ENCODE data around the gene ZNF546. TPM values are rescaled to one million over a fixed set of nuclear protein-coding genes. Genes with fewer than 3 reads are reported as not detected.

The ZNF546 gene
- total RNA-seq, 1 experiment from 2014 or later, result 5.2 TPM

DNA sequence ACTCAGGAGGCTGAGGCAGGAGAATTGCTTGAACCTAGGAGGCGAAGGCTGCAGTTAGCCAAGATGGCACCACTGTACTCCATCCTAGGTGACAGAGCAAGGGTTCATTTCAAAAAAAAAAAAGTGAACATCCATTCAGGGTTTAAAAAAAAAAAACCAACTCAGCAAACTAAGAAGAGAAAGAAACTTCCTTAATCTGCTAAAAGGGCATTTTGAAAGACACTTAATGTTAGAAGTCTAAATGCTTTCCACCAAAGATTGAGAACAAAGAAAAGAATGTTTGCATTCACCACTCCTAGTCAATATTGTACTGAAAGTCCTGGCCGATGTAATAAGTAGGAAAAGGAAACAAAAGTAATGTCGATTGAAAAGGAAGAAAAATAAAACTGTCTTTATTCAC is 33.0 kb upstream of the ZNF546 start:
- H3K4me3 Mint-ChIP-seq (ENCODE audit: unreplicated experiment), result no peak overlapping the region
- no peaks in the 10 kb centered on the region for H3K27me3 Mint-ChIP-seq (ENCODE audit: insufficient read depth, unreplicated experiment)
- BruUV-seq (replicated peaks), result no TSS peak
- H3K27ac Mint-ChIP-seq (ENCODE audit: low read depth, unreplicated experiment), result no peak overlapping the region
- peaks cover under 1% of the 10 kb centered on the region for H3K4me1 Mint-ChIP-seq (ENCODE audit: insufficient read depth, unreplicated experiment)
- TF ChIP-seq, protein P1, sequence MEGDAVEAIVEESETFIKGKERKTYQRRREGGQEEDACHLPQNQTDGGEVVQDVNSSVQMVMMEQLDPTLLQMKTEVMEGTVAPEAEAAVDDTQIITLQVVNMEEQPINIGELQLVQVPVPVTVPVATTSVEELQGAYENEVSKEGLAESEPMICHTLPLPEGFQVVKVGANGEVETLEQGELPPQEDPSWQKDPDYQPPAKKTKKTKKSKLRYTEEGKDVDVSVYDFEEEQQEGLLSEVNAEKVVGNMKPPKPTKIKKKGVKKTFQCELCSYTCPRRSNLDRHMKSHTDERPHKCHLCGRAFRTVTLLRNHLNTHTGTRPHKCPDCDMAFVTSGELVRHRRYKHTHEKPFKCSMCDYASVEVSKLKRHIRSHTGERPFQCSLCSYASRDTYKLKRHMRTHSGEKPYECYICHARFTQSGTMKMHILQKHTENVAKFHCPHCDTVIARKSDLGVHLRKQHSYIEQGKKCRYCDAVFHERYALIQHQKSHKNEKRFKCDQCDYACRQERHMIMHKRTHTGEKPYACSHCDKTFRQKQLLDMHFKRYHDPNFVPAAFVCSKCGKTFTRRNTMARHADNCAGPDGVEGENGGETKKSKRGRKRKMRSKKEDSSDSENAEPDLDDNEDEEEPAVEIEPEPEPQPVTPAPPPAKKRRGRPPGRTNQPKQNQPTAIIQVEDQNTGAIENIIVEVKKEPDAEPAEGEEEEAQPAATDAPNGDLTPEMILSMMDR (IDR thresholded peaks at IDR 0.05; ENCODE audit: unreplicated experiment), result no peak
- POLR2A ChIA-PET, result no interaction called here
- DNase-seq (ENCODE audit: unreplicated experiment), result no peak
- intact Hi-C loops (cut with micrococcal nuclease), result no loop called here
- CTCF ChIA-PET, result interaction anchor here (0.6 kb wide), 1 partner anchor 120 kb away, joined by 3 read pairs; no protein-coding TSS in a partner anchor
- no peaks in the 10 kb centered on the region for H3K9me3 Mint-ChIP-seq (ENCODE audit: unreplicated experiment)
- peaks cover 16% of the 10 kb centered on the region for H3K36me3 Mint-ChIP-seq (ENCODE audit: insufficient read depth, unreplicated experiment)

DNA sequence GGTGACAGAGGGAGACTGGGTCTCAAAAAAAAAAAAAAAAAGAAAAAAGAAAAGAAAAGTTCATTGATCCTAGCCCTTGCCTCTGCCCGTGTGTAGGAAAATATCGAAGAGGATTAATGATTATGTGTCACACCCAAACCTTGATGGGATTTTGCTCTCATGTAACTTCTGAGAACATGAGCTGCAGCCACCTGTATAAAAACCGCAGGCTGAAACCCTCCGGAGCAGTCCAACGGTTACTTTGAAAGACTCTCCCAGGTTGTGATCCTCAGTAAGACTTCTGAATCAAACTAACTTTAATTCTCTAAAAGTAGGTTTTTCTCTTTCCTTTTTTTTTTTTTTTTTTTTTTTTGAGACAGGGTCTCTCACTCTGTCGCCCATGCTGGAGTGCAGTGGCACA is 30.2 kb upstream of the ZNF546 start:
- Mint-ChIP-seq H3K9me3 (ENCODE audit: unreplicated experiment) (no peaks in the 10 kb centered on the region), H3K4me3 (ENCODE audit: unreplicated experiment) (no peak overlapping the region), H3K36me3 (ENCODE audit: insufficient read depth, unreplicated experiment) (peaks cover 28% of the 10 kb centered on the region), H3K27ac (ENCODE audit: low read depth, unreplicated experiment) (no peak overlapping the region), H3K4me1 (ENCODE audit: insufficient read depth, unreplicated experiment) (peaks cover 16% of the 10 kb centered on the region), H3K27me3 (ENCODE audit: insufficient read depth, unreplicated experiment) (no peaks in the 10 kb centered on the region)
- BruUV-seq (replicated peaks), result no TSS peak
- POLR2A ChIA-PET, result no interaction called here
- intact Hi-C loops (cut with micrococcal nuclease), result no loop called here
- CTCF ChIA-PET, result interaction anchor here (0.7 kb wide), 1 partner anchor 505 kb away, joined by 3 read pairs; no protein-coding TSS in a partner anchor
- TF ChIP-seq, protein P1 (IDR thresholded peaks at IDR 0.05; ENCODE audit: unreplicated experiment), result no peak
- no peak for DNase-seq (ENCODE audit: unreplicated experiment)

DNA sequence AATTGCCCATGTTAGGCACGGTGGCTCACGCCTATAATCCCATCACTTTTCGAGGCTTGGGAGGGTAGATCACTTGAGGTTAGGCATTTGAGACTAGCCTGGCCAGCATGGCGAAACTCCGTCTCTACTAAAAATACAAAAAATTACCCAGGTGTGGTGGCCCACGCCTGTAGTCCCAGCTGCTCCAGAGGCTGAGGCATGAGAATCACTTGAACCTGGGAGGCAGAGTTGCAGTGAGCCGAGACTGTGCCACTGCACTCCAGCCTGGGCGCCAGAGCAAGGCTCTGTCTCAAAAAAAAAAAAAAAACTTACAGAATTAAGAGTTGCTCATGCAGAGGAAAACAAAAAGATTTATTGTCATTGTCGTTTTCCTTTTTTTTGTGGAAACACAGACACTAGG is 29.3 kb upstream of the ZNF546 start:
- intact Hi-C loops (cut with micrococcal nuclease), result no loop called here
- Mint-ChIP-seq H3K27me3 (ENCODE audit: insufficient read depth, unreplicated experiment) (no peaks in the 10 kb centered on the region), H3K27ac (ENCODE audit: low read depth, unreplicated experiment) (peak overlapping the region; percentile 98), H3K4me1 (ENCODE audit: insufficient read depth, unreplicated experiment) (peaks cover 19% of the 10 kb centered on the region), H3K36me3 (ENCODE audit: insufficient read depth, unreplicated experiment) (peaks cover 33% of the 10 kb centered on the region), H3K4me3 (ENCODE audit: unreplicated experiment) (no peak overlapping the region), H3K9me3 (ENCODE audit: unreplicated experiment) (no peaks in the 10 kb centered on the region)
- DNase-seq (ENCODE audit: unreplicated experiment), result no peak
- CTCF ChIA-PET, result interaction anchor here (5.1 kb wide), 1 partner anchor 123 kb away, joined by 67 read pairs; the partner anchor contains the start of gene FBL
- POLR2A ChIA-PET, result interaction anchor here (0.7 kb wide), 1 partner anchor 20 kb away, joined by 4 read pairs; no protein-coding TSS in a partner anchor
- no TSS peak for BruUV-seq (replicated peaks)
- TF ChIP-seq, protein P1 (IDR thresholded peaks at IDR 0.05; ENCODE audit: unreplicated experiment), result no peak

DNA sequence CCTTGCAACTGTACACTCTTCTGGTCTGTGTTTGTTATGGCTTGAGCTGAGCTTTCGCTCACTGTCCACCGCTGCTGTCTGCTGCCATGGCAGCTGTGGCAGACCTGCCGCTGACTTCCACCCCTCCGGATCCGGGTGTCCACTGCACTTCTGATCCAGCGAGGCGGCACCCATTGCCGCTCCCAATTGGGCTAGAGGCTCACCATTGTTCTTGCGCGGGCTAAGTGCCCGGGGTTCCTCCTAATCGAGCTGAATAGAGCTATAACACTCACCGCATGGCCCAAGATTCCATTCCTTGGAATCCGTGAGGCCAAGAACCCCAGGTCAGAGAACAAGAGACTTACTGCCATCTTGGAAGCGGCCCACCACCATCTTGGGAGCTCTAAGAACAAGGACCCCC is 28.1 kb upstream of the ZNF546 start:
- TF ChIP-seq, protein P1 (IDR thresholded peaks at IDR 0.05; ENCODE audit: unreplicated experiment), result no peak
- Mint-ChIP-seq H3K4me3 (ENCODE audit: unreplicated experiment) (peak overlapping the region; percentile 93), H3K36me3 (ENCODE audit: insufficient read depth, unreplicated experiment) (peaks cover 45% of the 10 kb centered on the region), H3K27ac (ENCODE audit: low read depth, unreplicated experiment) (peak overlapping the region; percentile 98), H3K4me1 (ENCODE audit: insufficient read depth, unreplicated experiment) (peaks cover 19% of the 10 kb centered on the region), H3K27me3 (ENCODE audit: insufficient read depth, unreplicated experiment) (no peaks in the 10 kb centered on the region), H3K9me3 (ENCODE audit: unreplicated experiment) (no peaks in the 10 kb centered on the region)
- POLR2A ChIA-PET, result interaction anchor here (1.0 to 3.0 kb wide), 4 partner anchors 27 to 524 kb away, joined by 3 to 41 read pairs (median 24); partner anchors contain the start of genes FBL, SUPT5H and ZNF546
- CTCF ChIA-PET, result interaction anchor here (0.5 to 5.1 kb wide), 4 partner anchors 22 to 176 kb away, joined by 3 to 67 read pairs (median 4); partner anchors contain the start of gene FBL
- intact Hi-C loops (cut with micrococcal nuclease), result no loop called here
- no TSS peak for BruUV-seq (replicated peaks)
- no peak for DNase-seq (ENCODE audit: unreplicated experiment)
